Epithelial cell of esophagus (primary cell): Measurements from ENCODE around the gene ACKR1.

Source experiments
- DNase-seq: peaks from one replicate; pipeline ENCODE4 v3.0.0; 2010; ENCODE audit warnings: low read depth
- H3K4me3 ChIP-seq: 2 replicates; pipeline ENCODE4 v1.5.1; 2011; ENCODE audit warnings: mild to moderate bottlenecking, low read length, control low read depth
- TF ChIP-seq, protein P1 (sequence below): IDR thresholded peaks from 2 replicates; pipeline ENCODE4 v1.5.1; 2011; ENCODE audit warnings: low read depth, mild to moderate bottlenecking, low read length, control low read depth, inconsistent platforms; ENCODE audit not compliant: insufficient read depth; ENCODE audit errors: missing control alignments

The ACKR1 gene

DNA sequence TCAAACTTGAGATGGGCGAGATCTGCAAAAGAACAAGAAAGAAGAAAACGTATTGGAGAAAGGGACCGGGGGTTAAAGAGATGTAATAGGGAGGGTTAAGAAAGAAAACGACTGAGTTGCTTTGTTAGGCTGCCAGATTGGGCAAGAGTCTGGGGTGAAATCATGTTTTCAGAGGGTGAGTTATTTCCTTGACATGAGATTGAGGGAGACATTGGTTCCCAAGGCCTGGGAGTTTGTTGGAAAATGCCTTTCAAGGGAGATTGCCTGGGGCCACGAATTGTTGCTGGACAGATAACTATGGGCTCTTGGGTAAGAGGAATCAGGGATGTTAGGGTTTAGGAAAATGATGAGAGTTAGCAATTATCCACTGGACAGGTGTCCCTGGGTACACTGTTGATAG is 34.0 kb upstream of the ACKR1 start:
- peak; percentile 74 for DNase-seq
- TF ChIP-seq, protein P1, sequence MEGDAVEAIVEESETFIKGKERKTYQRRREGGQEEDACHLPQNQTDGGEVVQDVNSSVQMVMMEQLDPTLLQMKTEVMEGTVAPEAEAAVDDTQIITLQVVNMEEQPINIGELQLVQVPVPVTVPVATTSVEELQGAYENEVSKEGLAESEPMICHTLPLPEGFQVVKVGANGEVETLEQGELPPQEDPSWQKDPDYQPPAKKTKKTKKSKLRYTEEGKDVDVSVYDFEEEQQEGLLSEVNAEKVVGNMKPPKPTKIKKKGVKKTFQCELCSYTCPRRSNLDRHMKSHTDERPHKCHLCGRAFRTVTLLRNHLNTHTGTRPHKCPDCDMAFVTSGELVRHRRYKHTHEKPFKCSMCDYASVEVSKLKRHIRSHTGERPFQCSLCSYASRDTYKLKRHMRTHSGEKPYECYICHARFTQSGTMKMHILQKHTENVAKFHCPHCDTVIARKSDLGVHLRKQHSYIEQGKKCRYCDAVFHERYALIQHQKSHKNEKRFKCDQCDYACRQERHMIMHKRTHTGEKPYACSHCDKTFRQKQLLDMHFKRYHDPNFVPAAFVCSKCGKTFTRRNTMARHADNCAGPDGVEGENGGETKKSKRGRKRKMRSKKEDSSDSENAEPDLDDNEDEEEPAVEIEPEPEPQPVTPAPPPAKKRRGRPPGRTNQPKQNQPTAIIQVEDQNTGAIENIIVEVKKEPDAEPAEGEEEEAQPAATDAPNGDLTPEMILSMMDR, result no peak
- H3K4me3 ChIP-seq, result no peak overlapping the region

DNA sequence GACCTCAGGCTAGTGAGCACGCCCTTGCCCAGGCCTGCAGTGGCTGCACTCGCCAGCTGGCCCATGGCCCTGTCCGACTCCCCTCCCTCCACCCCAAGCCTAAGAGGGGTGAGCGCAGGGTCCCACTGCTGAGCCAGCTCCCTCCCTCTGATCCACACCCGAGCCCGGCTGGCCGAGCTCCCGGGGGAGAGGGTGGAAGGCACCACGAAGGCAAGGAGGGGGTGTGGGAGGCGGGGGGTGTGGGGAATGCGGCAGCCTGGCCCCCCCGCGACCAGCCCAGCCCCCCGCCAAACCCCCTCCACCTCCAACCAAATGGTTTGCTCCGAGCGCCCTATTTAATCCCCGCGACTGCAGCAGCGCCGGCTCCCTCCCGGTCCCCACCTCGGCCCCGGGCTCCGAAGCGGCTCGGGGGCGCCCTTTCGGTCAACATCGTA is 33.4 kb upstream of the ACKR1 start, which contains the start of gene CADM3:
Gene CADM3, plus strand, starts transcription at position 362 of the 434 bp plus-strand sequence. CDS start 151 bp downstream, outside the sequence.
- no peak within 1 kb of the TSS for H3K4me3 ChIP-seq
- no peak for DNase-seq
- TF ChIP-seq, protein P1, result no peak

DNA sequence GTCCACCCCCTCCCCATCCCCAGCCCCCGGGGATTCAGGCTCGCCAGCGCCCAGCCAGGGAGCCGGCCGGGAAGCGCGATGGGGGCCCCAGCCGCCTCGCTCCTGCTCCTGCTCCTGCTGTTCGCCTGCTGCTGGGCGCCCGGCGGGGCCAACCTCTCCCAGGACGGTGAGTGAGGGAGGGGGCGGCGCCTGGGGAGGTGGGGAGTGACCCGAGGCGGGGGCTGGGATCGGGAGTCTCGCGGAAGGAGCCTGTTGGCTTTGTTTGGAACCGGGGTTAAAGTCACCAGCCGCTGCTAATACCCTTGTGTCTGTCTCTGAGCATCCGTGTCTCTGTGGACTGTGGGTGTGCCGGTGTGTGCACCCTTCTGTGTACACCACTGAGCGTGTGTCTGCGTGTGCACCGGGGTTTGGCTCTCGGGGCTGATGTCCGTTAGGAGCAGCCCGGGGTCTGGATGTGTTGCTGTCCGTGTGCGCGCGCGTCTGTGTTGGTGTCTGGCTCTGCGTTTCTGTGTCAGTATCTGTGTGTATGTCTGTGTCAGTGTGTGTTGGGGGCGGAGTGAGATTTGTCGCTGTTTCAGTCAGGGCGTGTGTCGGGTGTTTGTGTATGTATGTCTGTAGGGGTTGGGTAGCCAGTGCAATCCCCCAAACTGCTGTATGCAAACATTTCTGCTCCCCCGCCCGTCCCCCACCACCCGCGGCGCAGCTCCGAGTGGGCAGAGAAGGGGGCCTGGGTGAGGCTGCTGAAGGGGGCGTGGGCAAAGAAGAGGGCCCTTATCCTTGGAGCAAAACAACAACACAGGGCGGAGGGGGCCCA is 32.8 kb upstream of the ACKR1 start:
- H3K4me3 ChIP-seq, result no peak overlapping the region

DNA sequence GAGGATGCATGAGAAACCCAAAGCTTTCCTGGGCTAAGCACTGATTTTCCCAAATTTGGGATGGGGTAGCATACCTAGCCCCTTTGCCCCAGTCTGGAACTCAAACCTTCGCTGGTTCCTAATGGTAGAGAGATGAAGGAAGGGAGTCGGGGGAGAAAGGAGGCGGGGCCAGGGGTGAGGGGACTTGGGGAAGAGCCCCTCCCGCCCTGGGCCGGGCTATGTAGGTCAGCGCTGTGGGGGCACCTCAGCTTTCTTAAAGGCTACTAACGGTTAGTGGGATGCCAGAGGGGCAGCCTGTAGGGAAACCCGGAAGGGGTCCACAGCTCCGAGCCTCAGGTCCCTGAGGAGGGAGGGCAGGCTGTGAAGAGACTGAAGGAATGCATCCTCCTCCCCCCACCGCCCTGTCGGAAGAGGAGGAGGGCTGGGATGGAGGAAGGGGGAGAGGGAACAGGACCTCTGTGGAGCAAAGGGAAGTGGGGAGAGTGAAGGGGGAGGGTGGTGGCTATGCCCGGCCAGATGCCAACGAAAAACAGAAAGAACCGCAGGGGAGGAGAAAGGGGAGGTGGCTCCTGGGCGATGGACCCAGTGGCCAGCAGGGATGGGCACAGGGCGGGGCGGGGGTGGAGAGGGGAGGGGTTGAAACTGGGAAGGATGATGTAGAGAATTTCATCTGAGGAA is 31.9 kb upstream of the ACKR1 start:
- no peak for DNase-seq
- no peak overlapping the region for H3K4me3 ChIP-seq
- TF ChIP-seq, protein P1, result no peak

More for the DNA sequence above, 32.8 kb upstream of the ACKR1 start:
- DNase-seq, result peak; percentile 2
- TF ChIP-seq, protein P1, result no peak

DNA sequence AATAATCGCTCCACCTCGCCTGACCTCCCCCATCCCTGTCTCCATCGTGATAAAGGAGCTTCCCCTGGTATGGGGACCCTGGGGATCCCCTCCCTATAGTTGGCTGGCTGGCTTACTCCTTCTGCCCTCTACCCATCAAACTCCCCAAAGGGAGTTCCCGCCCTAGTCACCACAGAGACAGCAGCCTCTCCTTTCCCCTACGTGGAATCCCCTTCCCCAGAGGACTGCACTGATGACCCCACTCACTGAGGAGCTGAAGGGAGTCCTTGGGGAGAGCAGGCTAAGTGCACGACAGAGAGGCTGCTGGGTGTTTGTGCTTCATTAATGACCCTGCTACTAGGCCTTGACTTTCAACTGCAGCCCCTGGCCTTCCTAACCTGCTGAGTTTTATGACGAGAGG is 31.4 kb upstream of the ACKR1 start:
- H3K4me3 ChIP-seq, result no peak overlapping the region
- no peak for DNase-seq
- TF ChIP-seq, protein P1, result no peak

DNA sequence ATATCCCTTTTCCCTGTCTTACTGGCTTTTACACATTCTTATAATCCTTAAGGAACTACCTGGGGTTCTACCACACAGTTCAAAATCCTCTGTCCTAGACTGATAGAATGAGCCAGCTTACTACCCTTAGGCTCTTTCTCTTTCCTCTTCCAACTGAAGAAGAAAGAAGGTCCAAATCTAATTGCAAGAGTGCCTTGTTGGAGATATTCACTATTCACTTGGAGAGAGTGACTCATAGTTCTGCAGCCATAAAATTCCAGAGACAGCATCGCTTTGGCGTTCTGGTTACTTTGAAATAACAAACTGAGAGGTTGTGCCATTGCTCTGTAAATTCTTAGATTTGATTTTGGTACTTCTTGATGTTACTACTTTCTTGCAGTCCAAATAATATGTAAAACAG is 29.1 kb upstream of the ACKR1 start:
- no peak overlapping the region for H3K4me3 ChIP-seq
- TF ChIP-seq, protein P1, result no peak
- DNase-seq, result no peak
